Activated CD4-positive, alpha-beta T cell treated with anti-CD3 and anti-CD28 coated beads, Interleukin-2, amount 50 U/mL, for 16 hours (primary cell): ENCODE data around the gene MYLK3.
A peak's percentile ranks its signal among the peaks of the same experiment; 100 is the strongest.
"Not testable (repeated sequence)": the region's sequence is repeated elsewhere in the genome, so short reads cannot be mapped to it uniquely, and the experiment has no call there.

Experiments used
- DNase-seq: peaks from one replicate; pipeline ENCODE4 v3.0.0-alpha.2; 2020

The MYLK3 gene

DNA sequence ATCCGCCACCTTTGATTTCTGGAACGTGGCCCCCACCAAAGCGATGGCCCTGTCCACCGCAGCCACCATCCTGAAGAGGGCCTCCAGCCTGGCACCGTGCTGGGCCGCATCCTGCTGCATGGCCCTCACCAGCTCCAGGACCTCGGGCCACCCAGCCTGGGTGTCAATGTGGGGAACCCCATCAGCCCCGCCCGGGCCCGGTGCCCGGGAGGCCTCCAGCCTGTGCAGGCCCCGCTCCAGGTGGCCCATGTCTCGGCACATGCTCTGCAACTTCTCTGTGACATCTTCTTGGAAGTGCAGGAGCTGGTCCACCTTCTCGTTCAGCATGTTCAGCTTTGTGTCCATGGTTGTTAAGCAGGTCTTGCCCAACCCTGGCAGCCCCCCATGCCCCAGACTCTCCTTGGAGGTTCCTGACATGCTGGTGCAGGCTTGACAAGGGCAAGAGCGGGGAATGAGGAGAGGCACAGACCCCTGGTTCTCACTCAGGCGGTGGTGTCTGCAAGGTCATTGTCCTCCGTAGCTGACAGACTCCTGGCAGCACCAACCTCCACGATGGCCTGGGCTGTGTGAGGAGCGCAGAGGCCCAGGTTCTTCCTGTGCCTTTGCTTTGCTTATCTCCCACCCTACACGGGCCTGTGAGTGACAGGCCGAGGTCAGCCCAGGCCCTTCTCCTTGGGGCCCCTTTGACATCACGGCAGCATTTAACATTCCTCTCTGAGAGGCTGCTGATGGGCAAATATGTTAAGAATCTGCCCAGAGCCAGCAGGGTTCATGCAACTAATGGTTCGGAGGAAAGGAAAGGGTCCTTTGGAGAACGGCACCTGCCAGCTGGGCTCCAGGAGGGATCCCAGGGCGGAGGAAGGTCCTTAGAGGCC, at the start of gene MYLK3:
TSS of gene MYLK3 (minus strand) at position 568 of the 875 bp plus-strand sequence. CDS start at position 417, 151 bp downstream.
- DNase-seq = no peak

DNA sequence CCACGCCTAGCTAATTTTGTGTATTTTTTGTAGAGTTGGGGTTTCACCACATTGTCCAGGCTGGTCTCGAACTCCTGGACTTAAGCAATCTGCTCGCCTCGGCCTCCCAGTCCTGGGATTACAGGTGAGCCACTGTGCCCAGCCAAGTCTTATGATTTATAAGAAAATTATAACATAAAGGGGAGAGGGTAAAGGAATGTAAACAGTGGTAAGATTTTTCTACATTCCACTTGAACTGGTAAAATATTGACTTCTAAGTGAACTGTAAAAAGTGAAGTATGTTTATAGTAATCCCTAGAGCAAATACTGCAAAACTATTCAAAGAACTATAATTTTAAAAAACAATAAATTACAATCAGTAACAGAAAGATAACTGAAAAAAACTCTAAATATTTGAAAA, 49.4 kb upstream of the MYLK3 start:
- DNase-seq = no peak

DNA sequence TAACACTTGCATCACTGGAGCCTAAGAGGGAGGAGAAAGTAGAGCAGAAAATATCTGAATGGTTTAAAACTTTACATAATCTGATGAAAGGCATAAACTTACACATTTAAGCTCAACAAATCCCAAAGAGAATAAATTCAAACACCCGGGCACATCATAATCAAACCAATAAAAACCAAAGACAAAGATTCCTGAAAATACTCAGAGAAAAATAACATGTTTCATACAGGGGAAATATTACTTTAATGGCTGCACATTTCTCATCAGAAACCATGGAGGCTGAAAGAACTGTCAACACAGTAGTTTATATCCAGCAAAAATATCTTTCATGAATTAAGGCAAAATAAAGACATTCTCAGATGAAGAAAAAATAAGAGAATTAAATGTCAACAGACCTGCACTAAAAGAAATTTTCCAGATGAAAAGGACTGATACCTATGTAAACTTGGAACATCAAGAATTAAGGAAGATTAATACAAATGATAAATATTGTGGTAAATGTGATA, 48.7 kb upstream of the MYLK3 start:
- DNase-seq = no peak

DNA sequence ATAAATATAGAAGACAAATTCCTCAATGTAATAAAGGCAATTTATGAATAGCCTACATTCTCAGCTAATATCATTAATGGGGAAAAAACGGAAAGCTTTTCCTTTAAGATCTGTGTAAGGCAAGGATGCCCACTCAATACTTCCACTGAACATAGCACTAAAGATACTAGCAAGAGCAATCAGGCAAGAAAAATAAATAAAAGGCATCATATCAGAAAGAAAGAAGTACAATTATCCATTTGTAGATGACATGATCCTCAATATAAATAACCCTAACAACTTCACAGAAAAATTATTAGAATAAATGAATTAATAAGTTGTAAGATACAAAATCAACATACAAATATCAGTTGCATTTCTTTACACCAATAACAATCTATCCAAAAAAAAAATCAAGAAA, 45.7 kb upstream of the MYLK3 start:
- no peak for DNase-seq

DNA sequence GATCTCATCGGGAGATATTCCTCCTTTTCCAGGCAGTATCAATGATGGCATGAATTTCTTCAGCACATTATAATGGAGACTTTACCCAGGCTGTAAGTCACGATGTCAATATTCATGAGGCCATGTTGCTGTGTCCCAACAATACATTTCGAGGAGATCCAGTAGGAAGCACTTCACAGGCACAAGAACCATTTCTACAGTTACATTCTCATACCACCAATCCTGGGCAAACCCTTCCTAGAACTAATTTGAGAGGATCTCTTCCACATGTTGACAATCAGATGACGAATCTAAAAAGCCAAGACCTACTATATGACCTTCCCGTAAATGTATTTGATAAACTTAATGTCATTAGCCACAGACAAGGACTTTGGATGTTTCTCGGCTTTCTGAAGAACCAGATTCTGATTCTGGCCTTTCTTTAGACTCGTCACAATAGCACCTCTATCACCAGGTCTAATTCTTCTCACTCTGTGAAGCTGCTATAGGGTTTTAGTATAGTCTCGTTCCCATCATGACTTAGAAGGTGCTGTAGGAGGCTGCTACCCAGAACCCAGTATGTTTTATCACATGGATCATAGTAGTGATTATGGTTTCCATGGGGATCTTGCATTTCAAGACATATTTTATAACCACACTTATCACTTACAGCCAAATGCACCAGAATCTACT, 42.6 kb upstream of the MYLK3 start:
- DNase-seq = no peak

DNA sequence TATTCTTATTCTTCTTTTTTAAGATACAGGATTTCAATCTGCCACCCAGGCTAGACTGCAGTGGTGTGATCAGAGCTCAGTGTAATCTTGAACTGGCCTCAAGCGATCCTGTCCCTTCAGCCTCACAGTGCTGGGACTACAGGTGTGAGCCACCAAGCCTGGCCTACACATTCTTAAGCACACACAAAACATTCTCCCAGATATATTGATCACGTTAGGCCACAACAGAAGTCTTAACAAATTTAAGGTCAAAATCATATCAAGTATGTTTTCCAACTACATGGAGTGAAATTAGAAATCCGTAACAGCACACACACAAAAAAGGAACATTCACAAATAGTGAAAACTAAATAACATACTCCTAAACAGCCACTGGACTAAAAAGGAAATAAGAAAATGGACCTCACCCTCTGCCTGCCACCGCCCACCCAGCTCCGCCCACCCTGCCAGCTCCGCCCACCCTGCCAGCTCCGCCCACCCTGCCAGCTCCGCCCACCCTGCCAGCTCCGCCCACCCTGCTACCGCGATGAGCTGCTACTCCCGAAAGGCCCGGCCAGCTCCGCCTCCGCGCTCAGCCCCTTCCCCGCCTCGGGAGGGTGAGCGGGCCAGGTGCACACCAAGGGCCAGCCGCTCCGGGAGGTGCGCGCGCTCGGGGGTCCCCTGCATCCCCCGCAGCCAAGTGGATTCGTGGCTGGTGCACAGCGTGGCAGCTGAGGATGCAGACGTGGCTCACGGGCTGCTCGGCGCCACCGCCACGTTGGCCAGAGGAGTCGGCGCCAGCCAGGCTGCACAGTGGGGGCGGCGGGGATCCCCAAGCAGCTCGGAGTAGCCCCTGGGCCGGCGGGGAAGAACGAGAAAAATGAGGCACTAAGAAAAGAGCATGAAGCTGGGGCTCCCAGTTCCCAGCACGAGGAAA, 41.6 kb upstream of the MYLK3 start:
- DNase-seq = peak; percentile 81

DNA sequence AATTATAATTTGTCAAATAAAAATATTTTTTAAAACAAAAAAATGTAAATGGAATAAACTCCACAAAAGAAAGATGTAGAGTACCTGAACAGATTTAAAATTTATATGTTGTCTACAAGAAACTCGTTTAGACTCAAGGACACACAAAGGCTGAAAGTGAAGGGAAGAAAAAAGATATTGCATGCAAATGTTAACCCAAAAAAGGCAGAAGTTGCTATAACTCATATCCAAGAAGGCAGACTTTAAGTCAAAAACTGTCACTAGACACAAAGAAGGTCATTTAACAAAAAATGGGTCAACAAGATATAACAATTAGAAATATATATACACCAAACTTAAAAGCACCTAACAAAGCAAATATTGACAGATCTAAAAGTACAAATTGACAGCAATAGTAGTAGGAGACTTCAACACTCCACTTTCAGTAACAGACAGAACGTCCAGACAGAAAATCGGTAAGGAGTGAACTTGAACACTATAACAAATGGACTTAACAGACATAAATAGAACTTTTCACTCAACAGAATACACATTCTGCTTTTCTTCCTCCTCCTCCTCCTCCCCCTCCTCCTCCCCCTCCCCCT, 40.8 kb upstream of the MYLK3 start:
- no peak for DNase-seq

DNA sequence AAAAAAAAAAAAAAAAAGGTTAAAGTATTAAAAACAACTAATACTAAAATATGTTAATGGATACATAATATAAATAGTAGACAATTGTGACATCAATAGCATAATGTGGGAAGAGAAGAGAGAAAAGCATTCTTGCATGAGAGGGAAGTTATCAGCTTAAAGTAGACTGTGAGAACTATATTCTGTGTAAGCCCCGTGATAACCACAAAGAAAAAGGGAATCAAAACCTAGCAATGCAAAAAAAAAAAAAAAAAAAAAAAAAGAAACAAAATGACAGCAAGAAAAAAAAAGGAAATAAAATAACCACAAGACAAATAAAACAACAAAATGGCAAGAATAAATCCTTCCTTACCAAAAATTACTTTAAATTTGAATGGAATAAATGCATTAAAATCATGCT, 39.8 kb upstream of the MYLK3 start:
- DNase-seq = no peak

DNA sequence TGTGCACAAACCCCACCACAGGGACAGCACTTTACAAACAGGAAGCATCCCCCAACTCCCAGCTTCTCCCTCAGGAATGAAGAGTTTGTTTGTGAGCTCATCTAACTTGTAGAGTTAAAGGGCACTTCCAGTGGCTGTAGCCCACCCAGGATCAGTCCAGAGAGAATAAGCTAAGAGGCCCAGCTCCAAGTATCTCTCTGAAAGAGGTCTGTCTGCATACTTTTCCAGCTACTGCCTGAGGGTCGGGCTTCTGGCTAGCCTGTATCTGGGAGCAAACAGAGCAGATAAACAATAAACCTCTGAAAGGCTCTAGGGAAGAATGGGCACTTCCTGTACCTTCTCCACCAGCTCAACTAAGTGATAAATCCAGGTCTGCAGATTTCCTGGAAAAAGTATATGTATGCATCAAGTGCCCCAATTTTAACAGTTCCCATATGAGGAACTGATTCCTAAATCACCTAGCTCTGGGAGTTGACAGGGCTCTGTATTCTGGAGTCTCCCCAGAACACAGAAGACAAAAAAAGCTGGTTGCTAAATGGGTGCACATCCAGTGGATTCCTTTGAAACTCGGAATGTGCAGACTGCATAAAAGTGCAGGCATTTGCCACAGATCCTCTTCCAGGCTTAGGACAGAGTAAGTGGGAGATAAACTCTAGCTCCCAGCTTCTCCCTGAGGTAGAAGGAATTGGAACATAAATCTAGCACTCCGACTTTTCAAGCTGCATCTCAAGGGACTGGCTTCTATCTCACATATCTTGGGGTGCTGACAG, 37.1 kb upstream of the MYLK3 start:
- DNase-seq = no peak

DNA sequence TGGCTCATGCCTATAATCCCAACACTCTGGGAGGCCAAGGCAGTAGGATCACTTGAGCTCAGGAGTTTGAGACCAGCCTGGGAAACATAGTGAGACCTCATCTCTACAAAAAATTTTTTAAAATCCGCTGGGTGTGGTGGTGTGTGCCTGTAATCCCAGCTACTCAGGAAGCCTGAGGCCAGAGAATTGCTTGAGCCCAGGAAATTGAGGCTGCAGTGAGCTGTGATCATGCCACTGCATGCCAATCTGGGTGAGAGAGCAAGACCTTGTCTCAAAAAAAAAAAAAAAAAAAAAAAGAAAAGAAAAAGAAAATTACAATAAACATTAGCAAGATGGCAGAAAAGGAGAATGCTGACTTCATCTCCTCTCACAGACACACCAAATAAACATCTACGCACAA, 36.4 kb upstream of the MYLK3 start:
- not testable (repeated sequence) for DNase-seq

DNA sequence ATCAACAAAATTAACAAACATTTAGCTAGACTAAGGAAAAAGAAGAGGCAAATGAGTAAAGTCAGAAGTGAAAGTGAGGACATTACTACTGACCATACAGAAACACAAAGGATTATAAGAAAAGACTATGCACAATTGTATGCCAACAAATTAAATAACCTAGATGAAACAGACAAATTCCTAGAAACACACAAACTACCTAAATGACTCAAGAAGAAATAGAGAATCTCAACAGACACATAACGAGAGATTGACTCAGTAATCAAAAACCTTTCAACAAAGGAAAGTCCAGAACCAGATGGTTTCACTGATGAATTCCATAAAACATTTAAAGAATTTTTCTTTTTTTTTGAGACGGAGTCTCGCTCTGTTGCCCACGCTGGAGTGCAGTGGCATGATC, 35.7 kb upstream of the MYLK3 start:
- peak; percentile 64 for DNase-seq

DNA sequence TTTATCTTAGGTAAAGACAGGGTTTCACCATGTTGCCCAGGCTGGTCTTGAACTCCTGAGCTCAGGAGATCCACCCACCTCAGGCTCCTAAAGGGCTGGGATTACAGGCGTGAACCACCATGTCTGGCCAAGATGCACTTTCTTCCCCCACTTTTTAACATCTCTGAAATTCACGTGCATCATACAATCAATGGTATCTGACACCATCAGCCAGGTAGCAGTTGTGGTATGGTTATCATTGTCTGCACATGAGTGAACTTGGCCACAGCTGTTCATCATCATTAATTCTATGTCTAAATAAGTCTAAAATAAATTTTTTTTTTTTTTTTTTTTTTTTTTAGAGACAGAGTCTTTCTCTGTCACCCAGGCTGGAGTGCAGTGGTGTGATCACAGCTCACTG, 34.2 kb upstream of the MYLK3 start:
- DNase-seq = peak; percentile 15

DNA sequence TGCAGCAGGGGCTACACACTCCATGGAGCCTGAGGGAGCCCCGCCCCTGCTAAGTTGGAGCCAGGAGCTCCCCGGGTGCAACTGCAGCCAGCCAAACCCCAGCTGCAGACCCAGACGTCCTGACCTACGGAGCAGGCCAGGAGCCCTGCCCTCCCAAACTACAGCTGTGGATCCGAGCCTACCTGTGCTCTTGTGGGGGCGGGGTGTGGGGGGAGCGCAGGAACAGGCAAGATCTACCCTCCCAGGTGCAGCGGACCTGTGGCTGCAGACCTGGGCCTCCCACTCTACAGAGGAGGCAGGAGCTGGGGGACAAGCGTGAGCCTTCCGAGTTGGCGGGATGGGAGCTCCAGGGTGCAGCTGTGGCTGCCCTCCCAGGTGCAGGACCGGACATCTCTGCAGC, 29.7 kb upstream of the MYLK3 start:
- no peak for DNase-seq

DNA sequence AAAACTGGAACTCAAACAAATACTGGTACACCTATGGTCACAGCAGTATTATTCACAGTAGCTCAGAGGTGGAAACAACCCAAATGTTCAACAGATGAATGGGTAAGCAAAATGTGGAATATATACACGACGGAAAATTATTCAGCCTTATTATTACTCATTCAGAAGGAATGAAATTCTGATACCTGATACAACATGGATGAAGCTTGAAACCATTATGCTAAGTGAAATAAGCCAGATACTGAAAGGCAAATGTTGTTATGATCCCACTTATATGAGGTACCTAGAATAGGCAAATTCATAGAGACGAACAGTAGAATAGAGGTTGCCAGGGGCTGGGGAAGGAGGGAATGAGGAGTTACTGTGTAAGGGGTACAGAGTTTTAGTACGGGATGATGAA, 27.1 kb upstream of the MYLK3 start:
- no peak for DNase-seq

DNA sequence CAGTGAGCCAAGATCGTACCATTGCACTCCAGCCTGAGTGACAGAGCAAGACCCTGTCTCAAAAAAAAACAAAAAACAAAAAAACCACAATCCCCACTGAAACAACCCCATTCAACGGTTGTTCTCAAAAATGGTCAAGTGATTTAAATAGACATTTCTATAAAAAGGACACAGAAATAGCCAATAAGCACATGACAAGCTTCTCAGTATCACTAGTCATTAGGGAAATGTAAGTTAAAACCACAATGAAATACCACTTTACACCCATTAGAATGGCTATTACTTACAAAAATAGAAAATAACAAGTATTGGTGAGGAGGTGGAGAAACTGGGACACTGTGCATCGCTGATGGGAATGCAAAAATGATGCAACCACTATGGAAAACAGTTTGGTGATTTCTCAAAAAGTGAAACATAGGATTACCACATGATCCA, 26.6 kb upstream of the MYLK3 start:
- no peak for DNase-seq

DNA sequence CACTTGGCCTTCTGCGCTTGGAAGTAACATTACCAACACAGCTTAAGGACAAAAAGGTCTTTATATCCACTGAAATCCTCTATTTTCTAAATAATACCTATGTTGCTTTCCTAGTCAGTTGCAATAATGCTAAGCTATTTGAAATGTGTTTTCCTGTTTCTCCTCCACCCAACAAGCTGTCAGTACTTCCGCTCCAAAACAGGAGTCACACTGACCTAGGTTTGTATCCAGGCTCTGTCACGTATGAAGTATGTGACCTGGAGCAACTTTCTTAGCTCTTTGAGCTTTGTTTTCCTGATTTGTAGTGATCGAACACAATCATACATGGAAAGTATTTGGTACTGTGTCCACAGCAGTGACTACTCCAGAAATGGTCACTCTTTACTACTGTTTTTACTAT, 24.3 kb upstream of the MYLK3 start:
- no peak for DNase-seq

DNA sequence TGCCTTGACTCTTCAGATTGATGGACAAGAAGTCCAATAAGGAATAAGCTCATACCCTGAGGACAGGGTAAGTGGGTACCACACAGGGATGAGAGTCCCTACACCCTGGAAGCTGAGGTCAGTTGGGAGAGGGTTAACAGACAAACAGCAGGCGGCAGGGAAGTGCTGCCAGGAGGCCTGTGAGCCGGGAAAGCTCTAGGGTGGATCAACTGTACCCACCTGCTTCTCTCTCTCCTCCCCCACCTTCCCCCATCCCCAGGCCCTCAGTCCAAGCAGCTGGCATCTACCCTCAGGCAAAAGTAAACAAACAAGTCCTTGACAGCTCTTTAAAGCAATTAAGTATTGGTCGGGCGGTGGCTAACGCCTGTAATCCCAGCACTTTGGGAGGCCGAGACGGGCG, 20.7 kb upstream of the MYLK3 start:
- no peak for DNase-seq

DNA sequence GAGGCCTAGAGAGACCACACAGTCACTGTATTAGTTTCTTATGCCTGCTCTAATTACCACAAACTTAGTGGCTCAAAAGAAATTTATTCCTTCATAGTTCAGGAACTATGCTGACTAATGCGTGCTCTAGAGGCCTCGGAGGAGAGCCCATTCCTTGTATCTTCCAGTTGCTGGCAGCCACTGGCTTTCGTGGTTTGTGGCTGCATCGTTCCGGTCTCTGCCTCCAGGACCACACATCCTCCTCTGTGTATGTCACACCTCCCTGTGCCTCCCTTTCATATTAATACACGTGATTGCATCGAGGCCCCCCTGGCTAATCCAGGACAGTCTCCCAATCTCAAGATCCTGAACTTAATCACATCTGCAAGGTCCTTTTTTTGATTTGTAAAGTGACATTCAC, 16.9 kb upstream of the MYLK3 start:
- no peak for DNase-seq

DNA sequence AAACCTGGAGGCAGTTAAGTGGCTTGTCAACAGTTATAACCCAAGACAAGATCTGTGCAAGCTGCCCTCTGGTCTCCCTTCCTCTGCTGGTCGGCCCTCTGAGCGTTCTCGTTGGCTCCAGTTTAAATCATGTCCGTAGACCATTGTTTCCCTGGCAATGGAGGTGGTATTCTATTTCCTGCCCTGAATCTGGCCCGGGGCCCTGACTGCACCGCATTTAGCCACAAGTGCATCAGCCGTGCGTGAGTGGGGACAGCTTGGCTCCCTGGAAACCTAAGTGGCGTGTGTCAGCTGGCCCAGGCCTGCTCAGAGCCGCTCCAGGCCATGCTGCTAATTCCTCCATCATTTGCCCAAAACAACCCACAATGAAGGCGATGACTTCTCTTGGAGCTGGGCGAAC, 15.0 kb upstream of the MYLK3 start:
- no peak for DNase-seq

DNA sequence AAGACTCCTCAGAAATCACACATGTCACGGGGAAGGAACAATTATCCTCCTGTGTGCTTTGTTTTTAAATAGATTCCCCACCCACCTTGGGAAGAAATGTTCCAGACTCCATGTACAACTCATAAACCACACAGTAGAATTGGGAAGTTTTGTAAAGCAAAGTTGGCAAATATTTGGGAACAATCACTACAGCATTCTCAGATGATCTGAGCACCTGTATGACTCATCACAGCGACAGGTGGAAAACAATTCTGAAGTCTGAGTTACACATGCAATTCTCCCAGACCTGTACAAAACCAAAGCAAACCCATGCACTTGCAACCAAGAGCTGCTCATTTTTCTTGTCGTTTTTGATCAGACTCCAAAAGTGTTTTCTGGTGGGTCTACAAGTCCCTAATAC, 14.4 kb upstream of the MYLK3 start:
- no peak for DNase-seq

DNA sequence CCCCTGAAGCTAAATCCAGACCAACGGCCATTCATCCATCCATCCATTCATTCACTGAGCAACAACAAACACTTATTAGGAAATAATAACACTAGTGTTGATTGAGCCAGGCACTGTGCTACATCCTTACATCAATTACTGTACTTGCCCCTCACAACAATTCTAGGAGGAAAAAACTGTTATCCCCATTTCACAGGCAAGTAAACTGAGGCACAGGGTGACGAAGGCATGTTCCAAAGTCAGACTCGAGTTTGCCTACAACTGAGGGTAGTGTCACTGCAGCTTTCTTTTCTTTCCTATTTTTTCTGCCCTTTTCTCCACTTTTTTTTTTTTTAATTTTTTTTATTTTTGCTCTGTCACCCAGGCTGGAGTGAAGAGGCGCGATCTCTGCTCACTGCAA, 11.2 kb upstream of the MYLK3 start:
- DNase-seq = no peak
